Measurements from ENCODE around the gene RFNG.

DNA sequence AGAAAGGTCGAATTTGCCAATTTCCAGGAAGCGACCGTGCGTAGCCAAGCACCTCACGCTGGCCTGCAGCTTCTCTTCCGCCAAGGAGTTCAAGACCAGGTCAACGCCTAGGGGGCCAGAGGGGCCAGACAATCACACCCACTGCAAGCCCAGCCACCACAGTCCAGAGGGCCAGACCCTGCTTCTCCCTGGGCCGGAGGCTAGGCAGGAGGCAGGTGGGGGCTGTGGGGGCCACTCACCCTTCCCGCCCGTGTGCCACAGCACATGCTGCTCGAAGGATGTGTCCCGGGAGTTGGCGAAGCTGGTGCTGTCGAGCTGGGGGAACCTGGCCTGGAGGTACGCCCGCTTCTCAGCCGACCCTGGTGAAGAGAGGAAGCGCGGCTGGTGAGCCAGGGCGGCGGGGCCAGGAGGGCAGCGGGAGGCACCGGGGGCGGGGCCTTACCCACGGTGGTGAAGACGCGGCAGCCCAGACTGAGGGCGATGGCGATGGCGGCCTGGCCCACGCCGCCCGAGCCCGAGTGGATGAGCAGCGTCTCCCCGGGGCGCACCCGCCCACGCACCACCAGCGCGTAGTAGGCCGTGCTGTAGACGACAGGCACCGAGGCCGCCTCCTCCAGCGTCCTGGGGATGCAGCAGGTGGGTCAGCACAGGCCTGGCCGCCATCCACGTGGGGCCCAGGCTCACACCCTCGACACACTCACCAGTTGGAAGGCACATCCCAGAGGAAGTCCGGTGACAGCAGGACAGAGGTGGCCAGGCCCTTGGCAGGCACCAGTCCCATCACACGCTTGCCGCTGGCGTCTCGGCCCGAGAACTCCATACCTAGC lies 32.1 kb upstream of the RFNG start:
- TF ChIP-seq EZH2 (IDR thresholded peaks at IDR 0.05), result no peak
- no peak for TF ChIP-seq POLR2AphosphoS5 (IDR thresholded peaks at IDR 0.05; ENCODE audit: borderline replicate concordance, low read depth, low read length)
- no peak for TF ChIP-seq FOXP2 (optimal IDR thresholded peaks at IDR 0.05; ENCODE audit: control extremely low read depth, extremely low read length, insufficient read depth)

Data from SK-N-MC (cell line).